ENCODE data around the gene PKNOX2.

Gene PKNOX2

DNA sequence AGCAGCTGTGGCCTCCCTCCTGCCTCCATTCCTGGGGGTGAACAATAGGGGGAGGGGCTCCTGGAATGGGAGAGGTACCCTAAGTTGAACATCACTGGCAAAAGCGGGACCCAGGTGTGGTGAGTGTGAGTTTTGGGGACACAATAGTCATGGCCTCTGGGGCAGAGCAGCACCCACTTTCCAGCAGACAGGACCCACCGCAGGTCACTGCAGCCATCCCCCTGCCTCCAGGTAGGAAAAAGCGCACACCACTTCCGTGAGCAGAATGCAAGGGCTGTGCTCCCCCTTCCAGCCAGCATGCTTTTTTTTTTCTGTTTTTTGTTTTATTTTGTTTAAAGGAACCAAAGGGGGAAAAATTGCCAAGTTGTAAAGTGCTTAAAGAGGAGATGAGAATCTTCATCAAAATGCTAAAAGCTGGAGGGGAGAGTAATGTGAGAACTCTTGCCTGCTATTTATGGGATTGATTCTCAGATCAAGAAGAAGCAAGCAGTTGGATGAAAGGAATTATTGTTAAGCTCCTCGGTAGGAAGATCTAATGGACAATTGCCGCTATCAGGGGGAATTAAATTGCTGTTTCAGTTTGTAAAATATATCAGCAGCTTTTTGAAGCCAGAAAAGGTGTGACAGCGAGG lies 178.7 kb downstream of the PKNOX2 start:
- no peak overlapping the region for H3K9ac ChIP-seq (ENCODE audit: low read depth, low read length)

DNA sequence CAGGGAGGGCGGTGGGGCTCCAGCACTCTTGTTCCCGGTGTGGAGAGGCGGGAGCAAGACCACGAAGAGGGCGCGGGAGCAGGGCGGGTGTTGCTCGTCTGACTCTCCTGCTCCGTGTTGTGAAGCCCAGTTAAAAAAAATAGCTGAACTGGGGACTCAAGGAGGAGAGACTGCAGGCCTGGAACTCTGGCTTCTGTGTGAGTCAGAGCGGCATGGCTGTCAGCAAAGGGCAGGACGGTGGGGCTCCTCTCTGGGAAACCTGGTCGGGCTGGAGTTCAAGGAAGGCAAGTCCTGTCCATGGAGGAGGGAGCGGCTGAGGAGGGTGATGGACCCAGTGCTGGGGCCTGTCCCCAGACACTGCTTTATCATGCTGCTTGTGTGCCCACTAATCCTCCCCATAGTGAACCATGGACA lies 179.2 kb downstream of the PKNOX2 start:
- Histone ChIP-seq H3K27ac (ENCODE audit: low read depth, low read length) (no peak overlapping the region), H3K36me3 (ENCODE audit: control insufficient read depth, insufficient read depth, low read length) (no peaks in the 10 kb centered on the region), H3K9ac (ENCODE audit: low read depth, low read length) (no peak overlapping the region), H3K27me3 (ENCODE audit: control insufficient read depth, insufficient read depth, low read length) (peaks cover 13% of the 10 kb centered on the region), H3K9me3 (ENCODE audit: control insufficient read depth, insufficient read depth, low read length) (no peaks in the 10 kb centered on the region), H3K4me3 (ENCODE audit: low read depth, low read length) (no peak overlapping the region), H3K4me1 (ENCODE audit: control insufficient read depth, insufficient read depth, low read length) (peaks cover 32% of the 10 kb centered on the region)

More for the DNA sequence above, 178.7 kb downstream of the PKNOX2 start:
- Histone ChIP-seq H3K9me3 (ENCODE audit: control insufficient read depth, insufficient read depth, low read length) (no peaks in the 10 kb centered on the region), H3K4me3 (ENCODE audit: low read depth, low read length) (no peak overlapping the region), H3K36me3 (ENCODE audit: control insufficient read depth, insufficient read depth, low read length) (no peaks in the 10 kb centered on the region), H3K27ac (ENCODE audit: low read depth, low read length) (no peak overlapping the region), H3K27me3 (ENCODE audit: control insufficient read depth, insufficient read depth, low read length) (peaks cover 13% of the 10 kb centered on the region), H3K4me1 (ENCODE audit: control insufficient read depth, insufficient read depth, low read length) (peaks cover 27% of the 10 kb centered on the region)

DNA sequence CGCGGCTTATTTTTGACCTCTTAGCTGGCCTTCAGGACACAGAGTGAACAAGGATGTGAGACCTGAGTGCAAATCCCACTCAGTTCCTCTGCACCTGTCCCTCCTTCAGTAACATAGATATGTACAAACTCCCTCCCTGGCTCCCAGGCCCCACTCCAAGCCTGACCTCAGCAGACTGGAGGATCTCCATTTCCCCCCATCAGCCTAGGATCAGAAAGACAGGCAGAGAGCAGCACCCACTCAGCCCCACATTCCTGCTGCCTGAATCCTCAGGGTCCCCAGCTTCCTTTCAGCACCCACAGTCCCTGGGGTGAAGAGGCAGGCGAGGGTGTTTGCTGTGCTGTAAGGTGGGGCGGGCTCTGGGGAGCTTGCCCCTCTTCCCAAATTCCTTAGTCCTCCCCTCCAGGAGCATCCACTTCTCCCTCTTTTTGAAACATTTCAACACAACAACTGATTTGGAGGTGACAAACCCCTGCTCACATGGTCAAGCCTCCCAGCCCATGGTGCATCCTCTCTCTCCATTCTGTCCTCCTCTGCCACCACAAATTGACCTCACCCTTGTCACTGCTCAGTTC lies 180.4 kb downstream of the PKNOX2 start:
- peaks cover 32% of the 10 kb centered on the region for H3K4me1 ChIP-seq (ENCODE audit: control insufficient read depth, insufficient read depth, low read length)

DNA sequence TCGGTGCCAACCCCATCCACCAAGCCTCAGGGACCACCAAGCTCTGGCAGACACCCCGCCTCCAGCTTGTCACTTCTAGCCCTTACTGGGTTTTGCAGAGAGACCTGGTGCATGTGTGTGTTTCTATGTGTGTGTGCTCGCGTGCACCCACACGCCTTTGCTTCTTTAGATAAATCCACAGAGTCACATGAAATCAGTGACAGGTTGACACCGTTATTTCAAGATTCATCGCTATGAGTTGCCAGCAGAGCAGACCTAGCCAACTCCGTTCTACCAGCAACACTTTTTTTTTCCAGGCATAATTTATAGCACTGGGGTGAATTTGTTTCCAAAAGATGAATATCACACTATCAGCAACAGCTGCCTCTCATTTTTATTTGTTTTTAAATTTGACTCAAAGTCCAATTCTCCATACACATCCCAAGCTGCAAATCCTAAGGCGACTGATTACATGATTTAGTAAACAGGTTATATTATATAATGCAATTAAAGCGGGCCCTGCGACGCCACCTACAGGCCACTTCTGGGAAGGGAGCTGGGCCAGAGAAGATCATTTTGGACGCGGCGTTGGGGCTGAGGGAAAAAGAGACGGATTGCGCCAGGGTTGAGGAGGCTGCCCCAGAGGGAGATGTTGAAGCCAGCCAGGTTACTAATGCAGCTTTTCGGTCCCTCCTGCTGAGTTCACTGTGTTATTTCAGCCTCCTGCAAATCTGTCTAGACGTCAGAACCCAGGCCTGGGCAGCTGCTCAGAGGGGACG lies 181.0 kb downstream of the PKNOX2 start:
- Histone ChIP-seq H3K9ac (ENCODE audit: low read depth, low read length) (no peak overlapping the region), H3K9me3 (ENCODE audit: control insufficient read depth, insufficient read depth, low read length) (no peaks in the 10 kb centered on the region), H3K36me3 (ENCODE audit: control insufficient read depth, insufficient read depth, low read length) (no peaks in the 10 kb centered on the region), H3K4me3 (ENCODE audit: low read depth, low read length) (no peak overlapping the region), H3K27ac (ENCODE audit: low read depth, low read length) (no peak overlapping the region), H3K27me3 (ENCODE audit: control insufficient read depth, insufficient read depth, low read length) (peaks cover 19% of the 10 kb centered on the region), H3K4me1 (ENCODE audit: control insufficient read depth, insufficient read depth, low read length) (peaks cover 35% of the 10 kb centered on the region)

More for the DNA sequence above, 180.4 kb downstream of the PKNOX2 start:
- no peak overlapping the region for H3K27ac ChIP-seq (ENCODE audit: low read depth, low read length)
- no peak overlapping the region for H3K4me3 ChIP-seq (ENCODE audit: low read depth, low read length)
- no peaks in the 10 kb centered on the region for H3K36me3 ChIP-seq (ENCODE audit: control insufficient read depth, insufficient read depth, low read length)
- H3K9me3 ChIP-seq (ENCODE audit: control insufficient read depth, insufficient read depth, low read length): no peaks in the 10 kb centered on the region
- H3K27me3 ChIP-seq (ENCODE audit: control insufficient read depth, insufficient read depth, low read length): peaks cover 19% of the 10 kb centered on the region
- H3K9ac ChIP-seq (ENCODE audit: low read depth, low read length): no peak overlapping the region

DNA sequence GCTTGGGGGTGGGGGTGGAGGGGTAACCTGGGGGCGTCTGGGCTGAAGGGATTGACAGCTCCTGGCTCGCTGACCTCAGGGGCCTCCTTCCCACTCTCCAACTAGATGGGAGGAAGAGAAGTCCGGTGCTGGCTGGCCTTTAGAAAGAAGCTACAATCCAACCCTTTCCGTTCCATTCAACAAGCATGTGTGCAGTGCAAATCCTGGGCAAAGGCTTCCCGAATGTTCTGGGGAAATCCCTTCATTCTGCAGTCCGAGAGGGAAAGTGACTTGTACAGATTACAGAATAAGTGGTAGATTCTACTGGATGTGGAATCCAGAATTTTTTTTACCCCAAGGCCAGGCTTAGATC lies 181.6 kb downstream of the PKNOX2 start:
- H3K4me3 ChIP-seq (ENCODE audit: low read depth, low read length): no peak overlapping the region
- H3K9ac ChIP-seq (ENCODE audit: low read depth, low read length): no peak overlapping the region
- no peaks in the 10 kb centered on the region for H3K9me3 ChIP-seq (ENCODE audit: control insufficient read depth, insufficient read depth, low read length)
- no peaks in the 10 kb centered on the region for H3K36me3 ChIP-seq (ENCODE audit: control insufficient read depth, insufficient read depth, low read length)
- peaks cover 38% of the 10 kb centered on the region for H3K4me1 ChIP-seq (ENCODE audit: control insufficient read depth, insufficient read depth, low read length)
- no peak overlapping the region for H3K27ac ChIP-seq (ENCODE audit: low read depth, low read length)
- H3K27me3 ChIP-seq (ENCODE audit: control insufficient read depth, insufficient read depth, low read length): peaks cover 19% of the 10 kb centered on the region

DNA sequence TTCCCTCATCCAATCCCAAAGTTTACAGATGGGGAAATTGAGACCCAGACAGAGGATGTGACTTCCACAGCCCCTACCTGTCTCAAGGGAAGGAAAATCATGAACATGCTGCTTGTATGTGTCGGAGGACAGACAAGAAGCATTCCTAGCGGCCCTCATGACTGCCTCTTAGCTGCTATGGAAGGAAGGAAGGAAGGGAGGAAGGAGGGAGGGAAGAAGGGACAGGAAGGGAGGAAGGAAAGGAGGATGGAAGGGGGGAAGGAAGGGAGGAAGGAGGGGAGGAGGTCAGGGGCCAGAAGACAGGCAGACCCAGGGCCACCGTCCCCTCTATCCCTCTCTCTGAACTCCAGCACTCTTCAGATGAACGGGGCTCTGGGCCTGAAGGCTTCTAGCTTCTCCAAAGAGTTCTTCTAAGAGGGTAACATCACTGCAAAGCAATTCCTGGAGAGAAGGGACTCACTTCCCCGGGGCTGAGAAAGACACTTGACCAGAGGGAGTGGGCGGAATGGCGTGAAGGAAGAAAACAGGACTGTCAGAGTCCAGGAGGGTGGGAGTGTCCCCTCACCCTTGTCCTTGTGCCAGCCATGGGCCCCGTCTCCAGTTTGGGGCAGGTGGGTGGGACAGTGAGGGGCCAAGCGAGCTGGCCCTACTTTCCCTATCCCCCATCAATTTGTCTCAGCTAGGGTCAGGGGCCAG lies 182.2 kb downstream of the PKNOX2 start:
- Histone ChIP-seq H3K4me3 (ENCODE audit: low read depth, low read length) (no peak overlapping the region), H3K27ac (ENCODE audit: low read depth, low read length) (no peak overlapping the region), H3K4me1 (ENCODE audit: control insufficient read depth, insufficient read depth, low read length) (peaks cover 40% of the 10 kb centered on the region), H3K9ac (ENCODE audit: low read depth, low read length) (no peak overlapping the region), H3K36me3 (ENCODE audit: control insufficient read depth, insufficient read depth, low read length) (no peaks in the 10 kb centered on the region), H3K27me3 (ENCODE audit: control insufficient read depth, insufficient read depth, low read length) (peaks cover 19% of the 10 kb centered on the region), H3K9me3 (ENCODE audit: control insufficient read depth, insufficient read depth, low read length) (no peaks in the 10 kb centered on the region)

DNA sequence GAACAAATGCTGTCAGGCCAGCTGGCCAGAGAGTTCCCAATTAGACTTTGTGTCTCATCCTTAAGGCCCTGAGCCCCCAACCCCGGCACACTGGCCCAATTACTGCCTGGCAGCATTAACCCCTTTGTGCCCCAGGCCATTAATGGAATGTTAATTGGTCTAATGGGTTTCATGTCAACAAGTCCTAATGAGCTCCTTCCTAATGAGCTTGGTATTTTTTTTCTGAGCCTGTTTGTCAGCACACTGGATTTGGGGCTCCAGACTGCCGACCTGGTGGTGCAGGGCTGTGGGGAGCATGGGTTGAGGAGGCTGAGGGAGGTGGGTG lies 182.7 kb downstream of the PKNOX2 start:
- Histone ChIP-seq H3K27ac (ENCODE audit: low read depth, low read length) (no peak overlapping the region), H3K36me3 (ENCODE audit: control insufficient read depth, insufficient read depth, low read length) (no peaks in the 10 kb centered on the region), H3K4me3 (ENCODE audit: low read depth, low read length) (no peak overlapping the region), H3K4me1 (ENCODE audit: control insufficient read depth, insufficient read depth, low read length) (peaks cover 37% of the 10 kb centered on the region), H3K9me3 (ENCODE audit: control insufficient read depth, insufficient read depth, low read length) (no peaks in the 10 kb centered on the region), H3K27me3 (ENCODE audit: control insufficient read depth, insufficient read depth, low read length) (peaks cover 19% of the 10 kb centered on the region), H3K9ac (ENCODE audit: low read depth, low read length) (no peak overlapping the region)

DNA sequence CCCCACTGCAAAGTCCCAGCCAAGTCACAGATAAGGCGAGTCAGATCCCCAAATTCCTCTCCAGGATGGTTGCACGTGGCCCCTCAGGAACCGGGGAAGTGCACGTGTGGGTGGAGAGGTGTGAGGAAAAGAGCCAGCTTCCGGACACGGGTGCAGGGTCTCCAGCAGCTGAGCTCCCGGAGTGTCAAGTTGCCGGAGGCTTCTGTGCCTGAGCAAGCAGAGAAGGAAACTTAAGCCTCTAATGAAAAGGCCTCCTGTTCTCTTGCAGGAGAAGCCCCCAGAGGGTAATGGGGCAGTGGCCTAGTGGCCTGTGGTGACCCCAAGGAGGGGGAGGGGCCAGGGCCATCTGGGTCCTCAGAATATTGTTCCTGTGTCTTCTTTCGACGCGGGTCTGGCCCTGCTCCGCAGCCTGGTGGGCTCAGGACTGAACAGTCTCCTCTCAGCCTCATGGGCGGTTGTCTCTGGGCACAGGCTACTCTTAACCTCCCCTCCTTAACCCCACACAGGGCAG lies 183.6 kb downstream of the PKNOX2 start:
- Histone ChIP-seq H3K9me3 (ENCODE audit: control insufficient read depth, insufficient read depth, low read length) (no peaks in the 10 kb centered on the region), H3K36me3 (ENCODE audit: control insufficient read depth, insufficient read depth, low read length) (no peaks in the 10 kb centered on the region), H3K27ac (ENCODE audit: low read depth, low read length) (peak overlapping the region; percentile 59), H3K4me1 (ENCODE audit: control insufficient read depth, insufficient read depth, low read length) (peaks cover 27% of the 10 kb centered on the region), H3K27me3 (ENCODE audit: control insufficient read depth, insufficient read depth, low read length) (peaks cover 19% of the 10 kb centered on the region), H3K4me3 (ENCODE audit: low read depth, low read length) (no peak overlapping the region), H3K9ac (ENCODE audit: low read depth, low read length) (no peak overlapping the region)

DNA sequence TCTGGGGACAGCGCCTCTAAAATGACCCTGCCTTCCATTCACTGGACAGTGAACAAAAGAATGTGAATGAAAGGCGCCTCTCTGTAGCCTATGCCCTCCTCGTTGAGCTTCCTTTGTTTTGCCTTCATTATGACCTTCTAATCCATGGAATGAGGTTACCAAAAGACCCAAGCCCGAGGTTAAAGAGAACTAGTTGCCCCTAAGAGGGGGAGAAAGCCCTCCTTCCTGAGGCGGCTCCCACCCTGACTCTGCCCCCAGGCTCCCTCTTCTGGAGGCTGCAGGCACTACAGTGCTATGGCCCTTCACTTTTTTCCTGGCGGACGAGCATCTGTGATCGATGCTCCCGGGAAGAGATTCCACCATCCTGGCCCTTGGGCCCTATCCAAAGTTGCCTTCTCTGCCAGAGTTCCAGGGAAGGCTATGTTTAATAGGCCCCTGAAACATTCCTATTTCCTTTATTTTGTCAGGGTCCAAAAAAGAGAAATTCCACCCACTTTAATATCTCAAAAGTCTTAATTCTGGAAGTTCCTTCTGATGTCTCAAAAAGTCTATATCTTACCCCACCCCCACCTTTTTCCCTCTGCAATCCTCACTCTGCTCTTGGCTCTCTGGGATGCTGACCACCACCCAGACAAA lies 184.2 kb downstream of the PKNOX2 start:
- no peaks in the 10 kb centered on the region for H3K9me3 ChIP-seq (ENCODE audit: control insufficient read depth, insufficient read depth, low read length)
- H3K27me3 ChIP-seq (ENCODE audit: control insufficient read depth, insufficient read depth, low read length): peaks cover 19% of the 10 kb centered on the region
- no peaks in the 10 kb centered on the region for H3K36me3 ChIP-seq (ENCODE audit: control insufficient read depth, insufficient read depth, low read length)
- no peak overlapping the region for H3K9ac ChIP-seq (ENCODE audit: low read depth, low read length)
- peaks cover 21% of the 10 kb centered on the region for H3K4me1 ChIP-seq (ENCODE audit: control insufficient read depth, insufficient read depth, low read length)
- no peak overlapping the region for H3K4me3 ChIP-seq (ENCODE audit: low read depth, low read length)
- H3K27ac ChIP-seq (ENCODE audit: low read depth, low read length): peak overlapping the region; percentile 59

DNA sequence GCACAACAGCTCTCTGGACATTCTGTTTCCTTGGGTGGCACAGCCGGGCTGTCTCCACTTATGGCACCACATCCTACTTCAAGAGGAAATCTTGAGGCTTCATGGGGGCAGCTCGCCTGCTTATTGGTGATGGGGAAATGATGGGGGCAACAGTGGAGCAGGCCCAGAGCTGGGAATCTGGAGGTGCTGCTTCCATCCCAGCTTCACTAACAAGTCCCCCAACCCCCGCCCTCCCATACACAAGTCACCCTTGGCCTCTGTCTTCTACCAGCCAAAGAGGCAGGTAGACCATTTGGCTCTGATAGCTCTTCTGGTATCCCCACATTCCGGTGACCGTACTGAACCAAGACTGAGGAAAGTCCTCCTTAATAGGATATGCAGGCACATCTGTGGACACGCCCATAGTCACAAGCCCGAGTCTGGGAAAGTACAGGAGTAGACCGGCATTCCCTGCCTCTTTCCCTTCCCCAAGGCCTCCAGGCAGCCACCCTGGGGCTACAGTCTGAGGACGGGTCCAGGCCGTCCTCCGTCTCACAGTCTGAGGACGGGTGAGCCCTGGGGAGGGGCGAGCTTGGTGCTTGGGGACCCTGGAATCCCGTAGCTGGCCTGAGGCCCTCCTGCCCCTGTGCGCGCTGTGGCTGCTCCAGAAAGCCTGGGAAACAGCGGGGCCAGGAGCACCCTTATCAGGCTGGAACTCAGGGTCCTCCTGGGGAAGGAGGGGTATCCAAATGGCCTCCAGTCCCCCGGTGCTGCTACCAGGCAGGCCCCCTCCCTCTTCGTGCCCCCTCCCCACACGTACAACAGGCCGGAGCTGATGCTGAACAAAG lies 185.9 kb downstream of the PKNOX2 start:
- no peak overlapping the region for H3K27ac ChIP-seq (ENCODE audit: low read depth, low read length)

More for the DNA sequence above, 185.9 kb downstream of the PKNOX2 start:
- Histone ChIP-seq H3K4me3 (ENCODE audit: low read depth, low read length) (no peak overlapping the region), H3K4me1 (ENCODE audit: control insufficient read depth, insufficient read depth, low read length) (peaks cover 18% of the 10 kb centered on the region), H3K27me3 (ENCODE audit: control insufficient read depth, insufficient read depth, low read length) (peaks cover 15% of the 10 kb centered on the region), H3K9ac (ENCODE audit: low read depth, low read length) (no peak overlapping the region), H3K36me3 (ENCODE audit: control insufficient read depth, insufficient read depth, low read length) (no peaks in the 10 kb centered on the region), H3K9me3 (ENCODE audit: control insufficient read depth, insufficient read depth, low read length) (no peaks in the 10 kb centered on the region)

Measured in HUES48 (cell line).